Fibroblast of skin of right biceps (primary cell): ENCODE data around the gene KCNK3.
"Not testable (repeated sequence)": the region's sequence is repeated elsewhere in the genome, so short reads cannot be mapped to it uniquely, and the experiment has no call there.

ENCODE experiments used
- DNase-seq: peaks from one replicate; pipeline ENCODE4 v3.0.0-alpha.2; 2013

The KCNK3 gene

GRCh38 chr2:26760991-26761390 is 68.5 kb downstream of the KCNK3 start:
- not testable (repeated sequence) for DNase-seq

DNA sequence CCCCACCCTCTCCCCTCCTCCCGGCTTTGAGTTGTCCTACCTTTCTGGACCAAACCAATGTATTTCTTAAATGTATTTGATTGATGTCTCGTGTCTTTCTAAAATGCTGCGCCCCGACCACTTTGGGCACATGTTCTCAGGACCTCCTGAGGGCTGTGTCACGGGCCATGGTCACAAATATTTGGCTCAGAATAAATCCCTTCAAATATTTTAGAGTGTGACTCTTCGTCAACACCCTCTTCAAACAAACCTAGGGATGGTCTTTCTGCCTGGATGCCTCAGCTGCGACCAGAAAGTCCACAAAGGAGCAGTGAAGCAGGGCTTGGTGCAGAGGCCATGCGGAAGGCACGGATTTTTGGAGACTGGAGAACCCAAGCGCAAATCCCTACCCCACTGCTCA is 70.5 kb downstream of the KCNK3 start:
- DNase-seq = no peak

- DNase-seq = peak; percentile 84
Observed at GRCh38 chr2:26764078-26764887, 71.8 kb downstream of the KCNK3 start, which contains the start of gene SLC35F6. Gene SLC35F6, plus strand, starts transcription at chr2:26764284. Its CDS starts 66 bp downstream, at chr2:26764350.

- DNase-seq = no peak
Observed at GRCh38 chr2:26764906-26765305, 72.4 kb downstream of the KCNK3 start.

DNA sequence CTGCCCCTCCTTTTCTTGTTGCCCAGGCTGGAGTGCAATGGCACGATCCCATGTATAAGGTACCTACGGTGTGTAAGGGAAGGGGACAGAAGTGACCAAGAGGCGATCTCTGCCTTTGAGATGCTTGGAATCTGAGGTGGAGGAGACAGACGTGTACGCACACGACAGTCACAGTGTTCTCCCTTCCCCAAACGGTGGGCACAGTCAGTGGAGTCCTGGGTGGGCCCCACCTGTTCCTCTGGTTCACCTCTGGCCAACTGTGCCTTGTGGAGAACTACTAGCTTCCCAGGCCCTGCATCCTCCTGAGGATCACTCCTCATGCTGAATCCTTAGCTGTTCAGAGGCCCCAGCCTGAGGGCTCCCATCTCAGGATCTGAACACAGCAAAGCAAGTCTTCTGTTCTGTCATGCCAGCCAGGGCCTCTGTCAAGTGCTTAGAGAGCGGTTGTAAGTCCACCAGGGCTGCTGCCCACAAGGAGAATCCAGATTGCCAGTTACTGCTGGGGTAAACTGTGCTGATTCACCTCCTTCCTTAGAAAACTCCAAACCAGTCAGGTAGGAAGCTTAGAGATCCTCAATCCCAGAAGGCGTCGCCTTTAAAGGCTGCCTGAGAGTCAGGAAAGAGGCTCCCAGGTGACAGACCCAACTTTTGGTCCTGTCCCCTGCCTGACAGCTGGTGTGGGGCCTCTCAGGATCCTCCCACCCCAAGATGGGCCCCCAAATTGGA is 73.1 kb downstream of the KCNK3 start:
- DNase-seq = no peak

GRCh38 chr2:26767129-26767528 is 74.6 kb downstream of the KCNK3 start:
- no peak for DNase-seq

DNA sequence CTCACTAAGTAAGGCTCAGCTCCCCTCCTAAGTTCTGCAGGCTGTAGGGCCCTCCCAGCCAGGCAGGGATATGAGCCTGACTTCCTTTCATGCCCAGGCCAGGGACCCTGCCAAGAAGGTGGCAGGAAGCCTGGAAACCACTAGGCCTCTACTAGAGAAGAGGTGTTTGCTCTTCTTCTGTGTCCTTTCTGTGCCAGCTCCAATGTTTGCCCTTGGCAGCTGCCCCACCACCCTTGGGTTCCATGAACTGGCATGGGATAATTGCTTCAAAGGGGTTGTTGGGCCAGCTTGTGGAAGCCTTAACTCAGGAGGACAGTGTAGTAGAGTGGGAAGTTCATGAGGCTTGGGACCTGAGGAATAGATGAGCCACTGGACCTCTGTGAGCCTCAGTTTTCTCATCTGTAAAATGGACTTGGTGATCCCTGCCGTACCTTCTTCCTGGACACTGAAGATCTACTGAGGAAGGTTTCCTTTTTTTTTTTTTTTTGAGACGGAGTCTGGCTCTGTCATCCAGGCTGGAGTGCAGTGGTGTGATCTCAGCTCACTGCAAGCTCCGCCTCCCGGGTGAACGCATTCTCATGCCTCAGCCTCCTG is 75.5 kb downstream of the KCNK3 start:
- DNase-seq = no peak

GRCh38 chr2:26768759-26769088 is 76.2 kb downstream of the KCNK3 start:
- DNase-seq = no peak

DNA sequence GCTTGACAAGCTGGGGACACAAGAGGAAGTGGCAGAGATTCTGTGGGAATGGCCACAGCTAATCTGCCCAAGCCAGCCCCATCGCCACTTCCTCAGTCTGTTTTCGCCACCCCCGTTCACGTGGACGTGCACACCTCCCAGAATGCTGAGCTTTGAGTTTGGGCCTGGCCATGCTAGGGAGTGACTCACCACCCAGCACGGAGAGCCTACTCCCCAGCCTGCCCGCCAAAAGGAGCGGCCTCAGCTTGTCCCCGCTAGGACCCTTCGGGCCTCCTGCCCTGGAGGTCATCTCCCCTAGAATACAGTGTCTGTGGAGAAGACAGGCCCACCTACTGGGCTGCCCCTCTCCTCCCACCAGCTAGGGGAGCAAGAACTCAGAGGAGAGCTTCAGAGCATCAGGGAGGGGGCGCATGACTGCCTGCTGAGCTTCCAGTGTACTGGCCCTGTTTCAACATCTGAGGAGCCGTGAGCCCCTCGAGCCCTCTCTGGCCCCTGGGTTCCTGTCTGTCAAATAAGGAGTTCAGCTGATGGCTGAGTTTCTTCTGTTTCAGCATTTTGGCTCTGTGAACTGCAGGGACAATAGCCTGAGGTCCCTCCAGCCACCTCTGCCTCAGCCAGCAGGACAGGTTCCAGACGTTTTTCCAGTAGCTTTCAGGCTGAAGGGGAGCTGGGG is 76.7 kb downstream of the KCNK3 start:
- DNase-seq = no peak

DNA sequence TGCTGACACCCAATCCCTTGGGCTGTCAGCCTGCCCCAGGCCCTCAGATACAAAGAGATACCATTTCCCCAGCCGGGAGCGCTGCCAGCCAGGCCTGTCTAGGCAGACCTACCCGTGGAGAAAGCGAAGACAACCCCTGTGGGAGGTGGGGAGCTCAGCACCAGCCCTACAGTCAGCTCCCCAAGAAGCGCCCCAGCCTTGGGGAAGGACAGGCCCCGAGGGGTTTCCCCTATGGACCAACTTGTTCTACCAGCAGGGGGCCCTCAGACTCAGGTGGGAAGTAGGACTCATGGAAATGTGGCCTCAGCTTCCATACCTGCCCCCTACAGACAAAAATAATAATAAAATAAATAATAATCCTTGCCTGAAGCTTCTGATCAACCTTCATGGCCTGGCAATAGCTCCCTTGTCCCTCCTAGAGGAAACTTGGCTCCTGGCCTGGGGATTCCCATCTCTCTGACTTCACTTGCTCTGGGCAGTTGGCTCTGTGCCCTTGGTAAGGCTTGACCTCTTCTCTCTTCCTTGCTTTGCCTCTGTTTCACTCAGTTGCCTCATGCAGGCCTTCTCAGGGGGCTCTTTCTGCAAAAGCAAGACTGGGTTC is 78.6 kb downstream of the KCNK3 start:
- peak; percentile 57 for DNase-seq

DNA sequence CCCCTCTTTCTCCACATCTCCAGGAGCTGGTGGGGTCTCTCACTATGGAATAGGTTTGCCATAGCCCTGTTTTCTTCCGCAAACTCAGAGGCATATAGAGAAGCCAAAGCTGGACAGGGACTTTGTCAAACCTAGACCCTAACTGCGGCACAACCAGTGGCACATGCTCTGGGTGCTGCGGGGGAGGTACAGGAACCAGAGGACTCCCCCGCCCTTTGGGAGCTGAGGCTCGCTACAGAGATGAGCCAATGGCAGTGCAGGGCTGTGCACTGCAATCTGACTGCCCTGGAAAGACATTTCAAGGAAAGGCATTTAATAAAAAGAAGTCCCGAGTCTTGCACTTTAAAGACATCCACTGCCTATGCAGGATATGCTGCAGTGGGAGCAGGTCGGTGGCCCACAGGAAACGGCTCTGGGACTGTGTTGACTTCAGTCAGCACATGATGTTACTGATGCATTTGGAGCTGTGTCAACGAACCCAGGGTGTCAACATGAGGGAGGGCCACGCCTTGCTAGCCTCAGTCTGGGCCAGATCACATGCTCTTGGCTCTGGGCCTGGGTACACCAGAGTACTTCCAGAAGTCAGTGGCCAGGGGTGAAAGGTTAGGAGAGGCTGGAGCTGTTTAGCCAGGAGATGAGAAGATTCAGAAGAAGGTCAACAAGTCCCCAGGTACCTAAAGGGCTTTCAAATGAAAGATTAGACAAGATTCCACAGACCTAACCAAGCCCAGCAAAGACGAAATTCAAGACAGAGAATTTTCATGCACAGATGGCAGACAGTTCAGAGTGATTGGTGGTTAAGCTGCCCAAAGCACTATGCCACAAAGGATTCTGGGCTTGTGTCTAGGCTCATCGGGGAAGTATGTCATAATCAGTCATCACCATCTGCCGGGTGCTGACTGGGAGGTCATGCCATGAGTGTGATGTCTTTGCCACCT is 79.8 kb downstream of the KCNK3 start:
- DNase-seq = peak; percentile 27

- no peak for DNase-seq
Observed at GRCh38 chr2:26776195-26776800, 83.8 kb downstream of the KCNK3 start.

- DNase-seq = no peak
Observed at GRCh38 chr2:26778098-26778497, 85.6 kb downstream of the KCNK3 start.

DNA sequence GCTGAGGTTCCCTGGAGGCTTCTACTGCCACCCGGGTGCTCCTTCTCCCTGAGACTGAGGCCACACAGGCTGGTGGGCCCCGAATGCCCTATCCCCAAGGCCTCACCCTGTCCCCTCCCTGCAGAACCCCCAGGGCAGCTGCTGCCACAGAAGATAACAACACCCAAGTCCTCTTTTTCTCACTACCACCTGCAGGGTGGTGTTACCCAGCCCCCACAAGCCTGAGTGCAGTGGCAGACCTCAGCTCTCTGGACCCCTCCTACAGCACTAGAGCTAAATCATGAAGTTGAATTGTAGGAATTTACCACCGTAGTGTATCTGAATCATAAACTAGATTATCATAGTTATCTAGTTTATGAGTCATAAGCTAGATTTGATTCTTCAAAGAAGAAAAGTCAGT is 86.0 kb downstream of the KCNK3 start:
- no peak for DNase-seq

DNA sequence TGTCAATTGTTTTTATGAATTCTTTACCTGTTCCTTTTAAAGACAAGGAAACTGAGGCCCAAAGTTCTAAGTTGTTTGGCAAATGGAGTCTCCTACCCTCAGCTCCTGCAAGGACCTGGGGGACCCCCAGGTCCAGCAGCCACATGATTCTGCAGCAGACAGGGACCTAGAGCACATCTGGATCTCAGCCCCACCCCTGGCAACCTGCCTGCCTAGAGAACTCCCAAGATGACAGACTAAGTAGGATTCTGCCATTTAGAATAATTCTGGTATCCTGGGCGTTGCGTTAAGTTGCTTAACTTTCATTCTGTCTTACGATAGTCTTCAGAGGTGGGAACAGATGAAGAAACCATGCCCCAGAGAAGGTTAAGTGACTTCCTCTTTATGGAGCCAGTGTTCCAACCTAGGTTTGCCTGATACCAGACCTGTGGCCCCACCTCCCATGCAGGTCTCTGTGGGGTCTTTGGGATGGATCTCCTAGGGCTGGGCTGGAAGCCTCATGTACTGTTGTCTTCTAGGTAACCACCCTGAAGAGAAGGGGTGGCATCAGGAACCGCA is 87.8 kb downstream of the KCNK3 start:
- DNase-seq = no peak
